WTC11 (cell line): ENCODE results near the gene A1BG. TPM values are rescaled to one million over a fixed set of nuclear protein-coding genes. Genes with fewer than 3 reads are reported as not detected.

Experiments
- ATAC-seq: fragments of 200-7000 bp; cut with Tn5 transposase; 2 replicates; pipeline ENCODE4 v1.10.0; 2021; ENCODE audit warnings: mild to moderate bottlenecking, moderate library complexity
- CTCF ChIA-PET: fragments of 300-600 bp; sonication (Branson Sonifier 250); formaldehyde crosslinking; loops from one replicate; lab custom pipeline; 2021; ENCODE audit warnings: antibody characterized with exemption; lab: Charles Lee
- POLR2A ChIA-PET: fragments of 350-600 bp; sonication (Branson Sonifier 250); formaldehyde crosslinking; loops from one replicate; lab custom pipeline; 2021; ENCODE audit warnings: antibody characterized with exemption; lab: Charles Lee
- DNase-seq: peaks from one replicate; pipeline ENCODE4 v3.0.0; 2021; ENCODE audit warnings: low spot score
- H3K27ac Mint-ChIP-seq: 2 replicates; pipeline ENCODE4 v1.8.0; 2021; ENCODE audit warnings: mixed read lengths
- H3K27me3 Mint-ChIP-seq: 2 replicates; pipeline ENCODE4 v1.8.0; 2021; ENCODE audit warnings: low read depth, mild to moderate bottlenecking, moderate library complexity, mixed read lengths
- H3K36me3 Mint-ChIP-seq: 2 replicates; pipeline ENCODE4 v1.8.0; 2021; ENCODE audit warnings: mixed read lengths
- H3K4me1 Mint-ChIP-seq: 2 replicates; pipeline ENCODE4 v1.8.0; 2022; ENCODE audit warnings: mixed read lengths
- H3K4me3 Mint-ChIP-seq: 2 replicates; pipeline ENCODE4 v1.8.0; 2021; ENCODE audit warnings: mild to moderate bottlenecking, moderate library complexity, mixed read lengths
- H3K9me3 Mint-ChIP-seq: 2 replicates; pipeline ENCODE4 v1.8.0; 2021; ENCODE audit warnings: mixed read lengths
- CBFB ChIP-seq: sonication (generic); formaldehyde crosslinking; IDR thresholded peaks from 2 replicates; pipeline ENCODE4 v1.8.1; 2022; ENCODE audit warnings: mild to moderate bottlenecking, low read depth, missing genetic modification reagents
- FOXJ3 ChIP-seq: sonication (generic); formaldehyde crosslinking; IDR thresholded peaks from 2 replicates; pipeline ENCODE4 v1.9.0; 2021; ENCODE audit warnings: missing genetic modification reagents, mild to moderate bottlenecking, borderline replicate concordance
- HMGA2 ChIP-seq: fragments of 250-450 bp; sonication (Bioruptor Pico); IDR thresholded peaks from 2 replicates; pipeline ENCODE4 v1.4.0; 2021; ENCODE audit warnings: mild to moderate bottlenecking, moderate library complexity
- JAZF1 ChIP-seq: fragments of 250-450 bp; sonication (Bioruptor Pico); IDR thresholded peaks from 2 replicates; pipeline ENCODE4 v1.9.0; 2021; ENCODE audit warnings: moderate library complexity, mild to moderate bottlenecking, inconsistent platforms
- OVOL2 ChIP-seq: fragments of 250-450 bp; sonication (Bioruptor Pico); IDR thresholded peaks from 2 replicates; pipeline ENCODE4 v1.9.0; 2021; ENCODE audit warnings: mild to moderate bottlenecking, borderline replicate concordance
- RELA ChIP-seq: sonication (generic); formaldehyde crosslinking; IDR thresholded peaks from 2 replicates; pipeline ENCODE4 v1.8.1; 2022; ENCODE audit warnings: missing genetic modification reagents, mild to moderate bottlenecking, borderline replicate concordance
- SMAD3 ChIP-seq: sonication (generic); formaldehyde crosslinking; IDR thresholded peaks from 2 replicates; pipeline ENCODE4 v1.8.0; 2022; ENCODE audit warnings: missing genetic modification reagents, mild to moderate bottlenecking, borderline replicate concordance
- TCF7 ChIP-seq: sonication (generic); formaldehyde crosslinking; IDR thresholded peaks from 2 replicates; pipeline ENCODE4 v1.8.0; 2022; ENCODE audit warnings: mild to moderate bottlenecking, low read depth, missing genetic modification reagents, moderate library complexity
- TEAD1 ChIP-seq: sonication (generic); formaldehyde crosslinking; IDR thresholded peaks from 2 replicates; pipeline ENCODE4 v1.8.0; 2022; ENCODE audit warnings: mild to moderate bottlenecking, missing genetic modification reagents
- ZBTB21 ChIP-seq: sonication (generic); formaldehyde crosslinking; IDR thresholded peaks from 2 replicates; pipeline ENCODE4 v1.8.1; 2023; ENCODE audit warnings: mild to moderate bottlenecking, missing genetic modification reagents, borderline replicate concordance
- ZNF263 ChIP-seq: sonication (generic); formaldehyde crosslinking; IDR thresholded peaks from 2 replicates; pipeline ENCODE4 v1.8.1; 2022; ENCODE audit warnings: low read depth, mild to moderate bottlenecking, moderate library complexity, missing genetic modification reagents
- ZNF671 ChIP-seq: fragments of 250-450 bp; sonication (Bioruptor Pico); IDR thresholded peaks from 2 replicates; pipeline ENCODE4 v1.8.0; 2021; ENCODE audit warnings: mild to moderate bottlenecking
- total RNA-seq: library from RNA; stranded (reverse); gene quantifications from 3 replicates; pipeline ENCODE4 v1.2.3, GENCODE V29; 2021
- TF ChIP-seq, protein P1 (sequence below): sonication (generic); formaldehyde crosslinking; IDR thresholded peaks from 2 replicates; pipeline ENCODE4 v1.8.0; 2023; ENCODE audit warnings: mild to moderate bottlenecking, missing genetic modification reagents
- TF ChIP-seq, protein P2 (sequence below): sonication (generic); formaldehyde crosslinking; IDR thresholded peaks from 2 replicates; pipeline ENCODE4 v1.8.1; 2023; ENCODE audit warnings: mild to moderate bottlenecking, missing genetic modification reagents
- TF ChIP-seq, protein P3 (sequence below): sonication (generic); formaldehyde crosslinking; IDR thresholded peaks from 2 replicates; pipeline ENCODE4 v1.8.1; 2023; ENCODE audit warnings: mild to moderate bottlenecking, missing genetic modification reagents
- TF ChIP-seq, protein P4 (sequence below): sonication (generic); formaldehyde crosslinking; conservative IDR thresholded peaks from 2 replicates; pipeline ENCODE4 v1.8.1; 2023; ENCODE audit warnings: mild to moderate bottlenecking, low read depth, missing genetic modification reagents, moderate library complexity

A1BG gene
- total RNA-seq, 1 experiment from 2014 or later, result 24.3 TPM

DNA sequence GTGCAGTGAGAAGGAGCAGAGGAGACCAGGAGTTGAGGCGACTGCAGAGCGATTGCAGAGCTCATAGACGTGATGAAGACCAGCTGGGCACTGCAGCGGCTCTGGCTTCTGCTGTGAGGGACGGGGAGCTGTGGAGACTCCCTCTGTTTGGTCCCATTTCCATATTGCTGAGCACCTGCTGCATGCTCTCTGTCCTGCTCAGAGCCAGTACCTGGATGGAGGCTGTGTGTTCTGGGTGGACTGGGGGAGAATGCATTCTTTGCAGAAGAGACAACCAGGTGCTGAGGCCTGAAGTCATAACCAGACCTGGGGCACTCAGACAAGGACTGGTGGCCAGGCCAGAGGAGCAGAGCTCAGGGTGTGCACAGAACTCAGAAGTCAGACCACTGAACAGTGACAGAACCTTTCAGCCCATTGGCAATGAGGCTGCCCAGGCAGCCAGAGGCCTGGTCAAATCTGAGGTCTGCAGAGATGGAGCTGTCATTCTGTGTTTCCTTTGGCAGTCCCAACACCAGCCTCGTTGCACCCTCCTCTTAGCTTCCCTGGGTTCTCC is 1.3 kb upstream of the A1BG start (continued):
- TF ChIP-seq, protein P1, sequence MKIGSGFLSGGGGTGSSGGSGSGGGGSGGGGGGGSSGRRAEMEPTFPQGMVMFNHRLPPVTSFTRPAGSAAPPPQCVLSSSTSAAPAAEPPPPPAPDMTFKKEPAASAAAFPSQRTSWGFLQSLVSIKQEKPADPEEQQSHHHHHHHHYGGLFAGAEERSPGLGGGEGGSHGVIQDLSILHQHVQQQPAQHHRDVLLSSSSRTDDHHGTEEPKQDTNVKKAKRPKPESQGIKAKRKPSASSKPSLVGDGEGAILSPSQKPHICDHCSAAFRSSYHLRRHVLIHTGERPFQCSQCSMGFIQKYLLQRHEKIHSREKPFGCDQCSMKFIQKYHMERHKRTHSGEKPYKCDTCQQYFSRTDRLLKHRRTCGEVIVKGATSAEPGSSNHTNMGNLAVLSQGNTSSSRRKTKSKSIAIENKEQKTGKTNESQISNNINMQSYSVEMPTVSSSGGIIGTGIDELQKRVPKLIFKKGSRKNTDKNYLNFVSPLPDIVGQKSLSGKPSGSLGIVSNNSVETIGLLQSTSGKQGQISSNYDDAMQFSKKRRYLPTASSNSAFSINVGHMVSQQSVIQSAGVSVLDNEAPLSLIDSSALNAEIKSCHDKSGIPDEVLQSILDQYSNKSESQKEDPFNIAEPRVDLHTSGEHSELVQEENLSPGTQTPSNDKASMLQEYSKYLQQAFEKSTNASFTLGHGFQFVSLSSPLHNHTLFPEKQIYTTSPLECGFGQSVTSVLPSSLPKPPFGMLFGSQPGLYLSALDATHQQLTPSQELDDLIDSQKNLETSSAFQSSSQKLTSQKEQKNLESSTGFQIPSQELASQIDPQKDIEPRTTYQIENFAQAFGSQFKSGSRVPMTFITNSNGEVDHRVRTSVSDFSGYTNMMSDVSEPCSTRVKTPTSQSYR (CRISPR knock-in tag), result no peak

DNA sequence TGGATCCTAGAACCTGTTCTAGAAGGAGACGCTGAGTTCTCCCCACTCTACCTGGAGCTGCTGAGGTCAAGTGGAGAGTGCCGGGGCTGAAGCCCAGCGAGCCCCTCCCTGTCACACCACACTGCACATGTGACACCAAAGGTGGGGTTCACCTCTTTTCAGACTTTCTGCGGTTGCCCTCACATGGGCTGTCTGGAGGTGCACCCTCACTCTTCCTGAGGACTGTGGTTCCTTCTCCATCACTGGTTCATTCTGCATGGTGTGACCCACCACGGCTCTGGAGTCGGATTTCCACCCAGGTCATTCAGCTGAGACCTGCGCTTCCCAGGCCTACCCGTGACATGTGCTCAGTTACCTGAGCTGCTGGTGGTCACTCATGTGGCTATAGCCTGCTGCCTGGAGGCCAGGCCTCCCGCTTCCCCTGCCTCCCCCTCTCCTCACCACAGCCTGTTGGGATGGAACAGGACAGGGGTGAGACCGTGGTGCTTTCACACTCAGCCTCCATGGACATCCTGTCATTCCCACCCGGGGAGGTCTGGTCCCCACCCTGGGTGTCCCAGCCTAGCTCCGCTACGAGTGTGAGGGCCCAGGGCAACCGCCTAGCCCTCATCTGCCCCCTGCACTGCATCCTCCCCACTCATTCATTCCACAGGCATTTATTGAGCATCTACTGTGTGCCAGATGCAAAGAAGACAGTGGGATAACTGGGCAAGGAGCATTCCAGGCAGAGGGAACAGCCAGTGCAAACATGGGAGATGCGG is 605 bp upstream of the A1BG start:
- Mint-ChIP-seq H3K9me3 (no peaks in the 10 kb centered on the region), H3K27ac (no peak overlapping the region), H3K27me3 (peaks cover 19% of the 10 kb centered on the region), H3K4me1 (peaks cover 4% of the 10 kb centered on the region; the same call in 1 of the 2 replicates), H3K4me3 (no peak overlapping the region), H3K36me3 (no peaks in the 10 kb centered on the region)
- ATAC-seq (no peak), DNase-seq (no peak)
- POLR2A ChIA-PET, result no interaction called here
- no peak for TF ChIP-seq ZBTB21 (CRISPR knock-in tag)
- TF ChIP-seq JAZF1 (CRISPR knock-in tag), result no peak
- TF ChIP-seq HMGA2, result no peak
- TF ChIP-seq RELA (CRISPR knock-in tag), result no peak
- CTCF ChIA-PET, result interaction anchor here (1.2 to 2.5 kb wide), 2 partner anchors 11 to 14 kb away, joined by 3 to 11 read pairs; no protein-coding TSS in a partner anchor

DNA sequence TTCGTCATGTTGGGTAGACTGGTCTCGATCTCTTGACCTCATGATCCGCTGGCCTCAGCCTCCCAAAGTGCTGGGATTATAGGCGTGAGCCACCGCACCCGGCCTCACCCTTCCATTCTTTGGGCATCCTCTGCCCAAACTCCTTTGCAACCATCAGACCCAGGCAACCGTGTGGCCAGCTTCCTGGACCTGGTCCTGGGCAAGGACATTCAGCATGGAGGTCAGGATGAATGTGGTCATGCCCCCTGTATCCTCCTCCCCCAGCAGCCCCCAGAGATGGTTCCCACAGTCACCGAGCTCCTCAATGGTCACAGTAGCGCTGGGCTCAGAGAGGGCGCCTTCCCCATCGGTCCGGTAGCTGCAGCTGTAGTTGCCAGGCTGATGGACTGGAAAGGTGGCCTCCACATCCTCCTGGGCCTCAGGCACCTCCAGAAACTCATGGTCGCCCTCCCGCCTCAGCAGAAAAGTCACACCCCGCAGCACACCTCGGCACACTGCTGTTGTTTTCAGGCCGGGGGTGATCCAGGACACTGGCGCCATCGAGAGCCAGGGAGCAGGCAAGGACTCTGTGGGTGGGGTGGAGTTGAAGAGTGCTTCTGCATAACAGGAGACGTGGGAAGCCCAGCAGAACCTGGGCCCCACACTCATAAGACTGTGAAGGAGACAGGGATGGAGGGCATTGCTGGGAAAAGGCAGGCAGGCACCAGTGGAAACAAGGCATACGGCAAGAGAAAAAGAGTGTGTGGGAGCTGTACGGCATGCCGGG is 1.1 kb downstream of the A1BG start:
- Mint-ChIP-seq H3K4me3 (no peak overlapping the region), H3K9me3 (no peaks in the 10 kb centered on the region), H3K36me3 (no peaks in the 10 kb centered on the region), H3K4me1 (peaks cover 3% of the 10 kb centered on the region; the same call in 1 of the 2 replicates), H3K27ac (peak overlapping the region; percentile 61; the same call in 1 of the 2 replicates), H3K27me3 (peaks cover 33% of the 10 kb centered on the region)
- POLR2A ChIA-PET, result interaction anchor here (1.0 kb wide), 1 partner anchor 11 kb away, joined by 4 read pairs; the partner anchor contains the start of gene ZNF497
- no peak for ATAC-seq
- CTCF ChIA-PET, result interaction anchor here (2.5 kb wide), 1 partner anchor 12 kb away, joined by 11 read pairs; no protein-coding TSS in a partner anchor
- no peak for DNase-seq
- TF ChIP-seq, protein P2, sequence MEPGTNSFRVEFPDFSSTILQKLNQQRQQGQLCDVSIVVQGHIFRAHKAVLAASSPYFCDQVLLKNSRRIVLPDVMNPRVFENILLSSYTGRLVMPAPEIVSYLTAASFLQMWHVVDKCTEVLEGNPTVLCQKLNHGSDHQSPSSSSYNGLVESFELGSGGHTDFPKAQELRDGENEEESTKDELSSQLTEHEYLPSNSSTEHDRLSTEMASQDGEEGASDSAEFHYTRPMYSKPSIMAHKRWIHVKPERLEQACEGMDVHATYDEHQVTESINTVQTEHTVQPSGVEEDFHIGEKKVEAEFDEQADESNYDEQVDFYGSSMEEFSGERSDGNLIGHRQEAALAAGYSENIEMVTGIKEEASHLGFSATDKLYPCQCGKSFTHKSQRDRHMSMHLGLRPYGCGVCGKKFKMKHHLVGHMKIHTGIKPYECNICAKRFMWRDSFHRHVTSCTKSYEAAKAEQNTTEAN (CRISPR knock-in tag), result no peak
- no peak for TF ChIP-seq CBFB (CRISPR knock-in tag)
- TF ChIP-seq OVOL2 (CRISPR knock-in tag), result no peak
- no peak for TF ChIP-seq FOXJ3 (CRISPR knock-in tag)
- TF ChIP-seq, protein P3, sequence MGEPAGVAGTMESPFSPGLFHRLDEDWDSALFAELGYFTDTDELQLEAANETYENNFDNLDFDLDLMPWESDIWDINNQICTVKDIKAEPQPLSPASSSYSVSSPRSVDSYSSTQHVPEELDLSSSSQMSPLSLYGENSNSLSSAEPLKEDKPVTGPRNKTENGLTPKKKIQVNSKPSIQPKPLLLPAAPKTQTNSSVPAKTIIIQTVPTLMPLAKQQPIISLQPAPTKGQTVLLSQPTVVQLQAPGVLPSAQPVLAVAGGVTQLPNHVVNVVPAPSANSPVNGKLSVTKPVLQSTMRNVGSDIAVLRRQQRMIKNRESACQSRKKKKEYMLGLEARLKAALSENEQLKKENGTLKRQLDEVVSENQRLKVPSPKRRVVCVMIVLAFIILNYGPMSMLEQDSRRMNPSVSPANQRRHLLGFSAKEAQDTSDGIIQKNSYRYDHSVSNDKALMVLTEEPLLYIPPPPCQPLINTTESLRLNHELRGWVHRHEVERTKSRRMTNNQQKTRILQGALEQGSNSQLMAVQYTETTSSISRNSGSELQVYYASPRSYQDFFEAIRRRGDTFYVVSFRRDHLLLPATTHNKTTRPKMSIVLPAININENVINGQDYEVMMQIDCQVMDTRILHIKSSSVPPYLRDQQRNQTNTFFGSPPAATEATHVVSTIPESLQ (CRISPR knock-in tag), result no peak
- no peak for TF ChIP-seq ZNF671 (CRISPR knock-in tag)
- TF ChIP-seq TEAD1 (CRISPR knock-in tag), result no peak
- TF ChIP-seq SMAD3, result no peak
- TF ChIP-seq ZNF263 (CRISPR knock-in tag), result no peak
- TF ChIP-seq, protein P4, sequence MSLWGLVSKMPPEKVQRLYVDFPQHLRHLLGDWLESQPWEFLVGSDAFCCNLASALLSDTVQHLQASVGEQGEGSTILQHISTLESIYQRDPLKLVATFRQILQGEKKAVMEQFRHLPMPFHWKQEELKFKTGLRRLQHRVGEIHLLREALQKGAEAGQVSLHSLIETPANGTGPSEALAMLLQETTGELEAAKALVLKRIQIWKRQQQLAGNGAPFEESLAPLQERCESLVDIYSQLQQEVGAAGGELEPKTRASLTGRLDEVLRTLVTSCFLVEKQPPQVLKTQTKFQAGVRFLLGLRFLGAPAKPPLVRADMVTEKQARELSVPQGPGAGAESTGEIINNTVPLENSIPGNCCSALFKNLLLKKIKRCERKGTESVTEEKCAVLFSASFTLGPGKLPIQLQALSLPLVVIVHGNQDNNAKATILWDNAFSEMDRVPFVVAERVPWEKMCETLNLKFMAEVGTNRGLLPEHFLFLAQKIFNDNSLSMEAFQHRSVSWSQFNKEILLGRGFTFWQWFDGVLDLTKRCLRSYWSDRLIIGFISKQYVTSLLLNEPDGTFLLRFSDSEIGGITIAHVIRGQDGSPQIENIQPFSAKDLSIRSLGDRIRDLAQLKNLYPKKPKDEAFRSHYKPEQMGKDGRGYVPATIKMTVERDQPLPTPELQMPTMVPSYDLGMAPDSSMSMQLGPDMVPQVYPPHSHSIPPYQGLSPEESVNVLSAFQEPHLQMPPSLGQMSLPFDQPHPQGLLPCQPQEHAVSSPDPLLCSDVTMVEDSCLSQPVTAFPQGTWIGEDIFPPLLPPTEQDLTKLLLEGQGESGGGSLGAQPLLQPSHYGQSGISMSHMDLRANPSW (CRISPR knock-in tag), result no peak
- no peak for TF ChIP-seq RELA (CRISPR knock-in tag)
- TF ChIP-seq TCF7 (CRISPR knock-in tag), result no peak
